ENCODE measurements around the gene RNF224.

Gene RNF224

GRCh38 chr9:137269231-137269772 is 42.0 kb downstream of the RNF224 start:
- no peak overlapping the region for H3K4me3 ChIP-seq (ENCODE audit: low read depth, low read length)
- TF ChIP-seq, protein P1, sequence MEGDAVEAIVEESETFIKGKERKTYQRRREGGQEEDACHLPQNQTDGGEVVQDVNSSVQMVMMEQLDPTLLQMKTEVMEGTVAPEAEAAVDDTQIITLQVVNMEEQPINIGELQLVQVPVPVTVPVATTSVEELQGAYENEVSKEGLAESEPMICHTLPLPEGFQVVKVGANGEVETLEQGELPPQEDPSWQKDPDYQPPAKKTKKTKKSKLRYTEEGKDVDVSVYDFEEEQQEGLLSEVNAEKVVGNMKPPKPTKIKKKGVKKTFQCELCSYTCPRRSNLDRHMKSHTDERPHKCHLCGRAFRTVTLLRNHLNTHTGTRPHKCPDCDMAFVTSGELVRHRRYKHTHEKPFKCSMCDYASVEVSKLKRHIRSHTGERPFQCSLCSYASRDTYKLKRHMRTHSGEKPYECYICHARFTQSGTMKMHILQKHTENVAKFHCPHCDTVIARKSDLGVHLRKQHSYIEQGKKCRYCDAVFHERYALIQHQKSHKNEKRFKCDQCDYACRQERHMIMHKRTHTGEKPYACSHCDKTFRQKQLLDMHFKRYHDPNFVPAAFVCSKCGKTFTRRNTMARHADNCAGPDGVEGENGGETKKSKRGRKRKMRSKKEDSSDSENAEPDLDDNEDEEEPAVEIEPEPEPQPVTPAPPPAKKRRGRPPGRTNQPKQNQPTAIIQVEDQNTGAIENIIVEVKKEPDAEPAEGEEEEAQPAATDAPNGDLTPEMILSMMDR (IDR thresholded peaks at IDR 0.05; ENCODE audit: low read depth, low read length), result no peak
- DNase-seq (ENCODE audit: low read depth, low spot score), result no peak
- in situ Hi-C loops (cut with HindIII; ENCODE audit: low sequenced_read_pairs), result no loop called here

DNA sequence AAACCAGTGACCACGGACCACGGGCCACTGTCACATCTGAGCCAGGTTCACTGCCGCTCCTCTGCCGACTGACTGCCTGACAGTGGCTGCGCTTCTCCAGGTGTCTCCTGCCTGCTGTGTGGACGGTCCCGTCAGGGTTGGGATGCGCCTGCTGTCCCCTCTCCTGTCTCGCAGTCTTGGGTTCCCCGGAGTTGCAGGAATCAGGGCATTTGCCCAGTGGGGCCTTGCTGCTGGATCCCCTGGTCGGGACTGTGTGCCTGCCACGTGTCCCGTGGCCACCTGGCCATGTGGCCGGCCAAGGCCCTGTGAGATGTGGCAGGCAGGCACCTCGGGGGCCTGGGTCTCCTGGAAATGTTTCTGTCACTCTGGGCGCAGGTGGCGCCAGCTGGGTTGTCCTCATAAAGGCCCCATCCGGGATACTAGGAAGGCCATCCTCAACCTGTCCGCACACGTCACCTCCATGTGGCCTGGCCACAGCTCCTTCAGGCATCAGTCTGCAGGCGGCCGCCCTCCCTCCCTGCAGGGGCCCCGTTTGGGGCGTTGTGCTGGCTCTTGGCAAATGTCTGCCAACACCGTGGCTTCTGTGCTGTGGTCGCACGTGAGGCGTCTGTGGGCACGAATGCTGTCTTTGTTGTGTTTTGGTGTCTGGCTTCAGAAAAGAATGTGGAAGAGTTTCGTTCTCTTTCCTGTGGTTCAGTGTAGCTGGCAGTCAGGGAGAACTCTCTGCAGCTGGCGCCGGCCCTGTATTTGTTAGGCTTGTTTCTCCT is 43.8 kb downstream of the RNF224 start:
- TF ChIP-seq, protein P1 (IDR thresholded peaks at IDR 0.05; ENCODE audit: low read depth, low read length), result no peak
- no peak overlapping the region for H3K4me3 ChIP-seq (ENCODE audit: low read depth, low read length)
- DNase-seq (ENCODE audit: low read depth, low spot score), result no peak
- in situ Hi-C loops (cut with HindIII; ENCODE audit: low sequenced_read_pairs), result no loop called here

GRCh38 chr9:137271696-137272076 is 44.4 kb downstream of the RNF224 start:
- in situ Hi-C loops (cut with HindIII; ENCODE audit: low sequenced_read_pairs), result no loop called here

DNA sequence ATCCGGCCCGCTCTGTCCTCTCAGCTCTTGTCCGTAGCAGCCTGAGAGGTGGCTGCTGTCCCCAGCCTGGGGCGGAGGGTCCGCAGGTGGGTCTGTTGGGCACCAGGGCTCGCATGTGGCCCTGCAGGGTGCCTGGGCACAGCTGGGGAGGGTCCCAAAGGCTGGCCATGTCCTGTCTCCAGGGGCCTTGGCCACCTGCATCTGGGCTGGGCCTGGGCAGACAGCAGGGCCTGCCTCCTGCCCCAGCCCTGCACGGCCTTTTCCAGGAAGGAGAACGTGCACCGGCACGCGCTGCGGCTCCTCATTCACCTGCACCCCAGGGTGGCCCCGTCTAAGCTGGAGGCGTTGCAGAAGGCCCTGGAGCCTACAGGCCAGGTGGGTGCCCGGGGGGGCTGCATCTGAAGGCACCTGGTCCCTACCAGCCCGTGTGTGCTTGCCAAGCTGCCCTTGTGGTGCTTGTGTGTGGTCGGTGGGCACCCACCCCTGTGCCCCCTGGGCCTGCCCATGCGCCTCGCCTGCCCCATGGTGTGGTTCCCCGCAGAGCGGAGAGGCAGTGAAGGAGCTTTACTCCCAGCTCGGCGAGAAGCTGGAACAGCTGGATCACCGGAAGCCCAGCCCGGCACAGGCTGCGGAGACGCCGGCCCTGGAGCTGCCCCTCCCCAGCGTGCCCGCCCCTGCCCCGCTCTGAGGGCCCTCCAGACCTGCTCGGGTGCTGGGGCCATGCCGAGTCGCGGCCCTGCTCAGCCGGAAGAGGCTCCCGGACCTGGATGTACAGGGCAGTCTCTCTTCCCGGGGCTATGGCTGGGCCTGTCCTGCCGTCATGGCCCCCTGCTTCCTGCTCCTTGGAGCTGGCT is 45.2 kb downstream of the RNF224 start:
- no peak overlapping the region for H3K4me3 ChIP-seq (ENCODE audit: low read depth, low read length)
- in situ Hi-C loops (cut with HindIII; ENCODE audit: low sequenced_read_pairs), result no loop called here
- TF ChIP-seq, protein P1 (IDR thresholded peaks at IDR 0.05; ENCODE audit: low read depth, low read length), result no peak

More at GRCh38 chr9:137271696-137272076, 44.4 kb downstream of the RNF224 start:
- TF ChIP-seq, protein P1 (IDR thresholded peaks at IDR 0.05; ENCODE audit: low read depth, low read length), result no peak
- H3K4me3 ChIP-seq (ENCODE audit: low read depth, low read length), result no peak overlapping the region
- no peak for DNase-seq (ENCODE audit: low read depth, low spot score)

DNA sequence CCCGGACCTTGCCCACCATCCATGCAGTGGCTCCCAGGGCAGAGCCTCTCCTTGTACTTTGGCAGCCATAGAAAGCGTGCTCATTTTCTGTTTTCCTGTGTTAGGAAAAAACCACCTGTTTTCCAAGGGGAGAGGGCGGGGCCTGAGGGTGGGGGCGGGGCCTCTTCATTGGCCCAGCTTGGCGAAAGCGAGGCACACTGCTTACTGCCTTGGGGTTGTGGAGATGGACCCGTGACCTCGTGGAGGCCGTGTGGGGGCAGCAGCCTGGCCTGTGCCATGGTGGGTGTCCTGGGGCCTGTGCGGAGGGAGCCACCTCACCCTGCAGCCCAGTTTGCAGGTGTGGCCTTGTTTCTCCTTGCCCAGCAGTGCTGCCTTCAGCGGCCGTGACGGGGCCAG is 45.8 kb downstream of the RNF224 start:
- no peak for DNase-seq (ENCODE audit: low read depth, low spot score)
- no peak overlapping the region for H3K4me3 ChIP-seq (ENCODE audit: low read depth, low read length)
- TF ChIP-seq, protein P1 (IDR thresholded peaks at IDR 0.05; ENCODE audit: low read depth, low read length), result no peak
- in situ Hi-C loops (cut with HindIII; ENCODE audit: low sequenced_read_pairs), result no loop called here

More for the DNA sequence above, 45.2 kb downstream of the RNF224 start:
- no peak for DNase-seq (ENCODE audit: low read depth, low spot score)

DNA sequence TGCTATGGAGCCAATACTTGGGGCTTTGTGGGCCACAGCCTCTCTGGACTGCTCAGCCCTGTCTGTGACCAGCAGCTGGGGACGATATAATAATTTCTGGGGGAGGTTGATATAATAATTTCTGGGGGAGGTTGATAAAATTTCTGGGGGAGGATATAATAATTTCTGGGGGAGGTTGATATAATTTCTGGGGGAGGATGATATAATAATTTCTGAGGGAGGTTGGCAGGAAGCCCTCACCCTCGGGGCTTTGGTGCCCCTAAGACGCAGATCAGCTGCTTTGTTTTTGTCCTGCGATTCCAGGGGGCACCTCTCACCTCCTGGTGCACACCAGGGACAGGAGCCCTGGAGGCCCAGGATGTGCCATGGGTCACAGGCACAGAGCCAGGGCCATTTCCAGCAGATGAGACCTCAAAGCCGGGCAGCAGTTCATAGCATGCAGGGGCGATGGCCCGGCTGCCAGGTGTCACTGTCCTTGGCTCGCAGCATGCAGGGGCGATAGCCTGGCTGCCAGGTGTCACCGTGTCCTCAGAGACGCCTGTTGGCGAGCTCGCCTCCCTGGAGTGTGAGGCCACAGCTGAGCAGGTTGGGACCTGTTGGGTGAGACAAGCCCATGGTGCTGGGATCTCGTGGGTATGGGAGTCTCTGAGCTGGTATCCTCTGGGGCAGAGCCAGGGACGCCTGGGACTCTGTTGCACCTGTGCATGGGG is 46.5 kb downstream of the RNF224 start:
- no peak overlapping the region for H3K4me3 ChIP-seq (ENCODE audit: low read depth, low read length)
- in situ Hi-C loops (cut with HindIII; ENCODE audit: low sequenced_read_pairs), result no loop called here
- TF ChIP-seq, protein P1 (IDR thresholded peaks at IDR 0.05; ENCODE audit: low read depth, low read length), result no peak
- DNase-seq (ENCODE audit: low read depth, low spot score), result no peak
